GM10248 (cell line): ENCODE measurements around the gene GABPB2.

ENCODE experiments used
- CTCF ChIA-PET: fragments of 300-600 bp; sonication (Branson Sonifier 250); formaldehyde crosslinking; extraction: SDS; loops from one replicate; lab custom pipeline; 2021; ENCODE audit warnings: antibody characterized with exemption; lab: Yijun Ruan, JAX
- POLR2A ChIA-PET: fragments of 350-650 bp; sonication (Branson Sonifier 250); formaldehyde crosslinking; extraction: SDS; loops from one replicate; lab custom pipeline; 2020; ENCODE audit warnings: antibody characterized with exemption; lab: Yijun Ruan, JAX
- DNase-seq: peaks from one replicate; pipeline ENCODE4 v3.0.0; 2012; ENCODE audit errors: extremely low spot score
- TF ChIP-seq, protein P1 (sequence below): IDR thresholded peaks from 2 replicates; pipeline ENCODE4 v1.5.1; 2012; ENCODE audit warnings: mild to moderate bottlenecking, low read depth; ENCODE audit errors: extremely low read depth, missing control alignments, control extremely low read depth

The GABPB2 gene

DNA sequence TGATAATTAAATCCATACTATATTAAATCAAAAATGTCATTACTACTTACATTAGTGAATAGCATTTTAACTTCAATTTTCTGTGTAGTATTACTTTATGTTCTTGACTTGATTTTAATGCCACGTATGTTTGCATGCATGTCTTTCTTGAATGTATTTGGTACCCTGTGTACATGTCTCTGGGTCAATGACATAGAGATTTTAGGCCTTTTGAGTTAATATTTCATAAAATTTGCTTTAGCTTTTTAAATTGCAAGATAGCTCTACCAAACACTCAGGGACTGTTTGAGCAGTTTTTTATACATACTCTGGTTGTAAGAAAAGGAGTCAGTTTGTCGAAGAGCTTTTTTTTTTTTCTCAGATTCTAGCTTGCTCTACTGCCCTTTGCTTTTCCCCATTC, 8.9 kb upstream of the GABPB2 start:
- DNase-seq: no peak
- POLR2A ChIA-PET: no interaction called here
- CTCF ChIA-PET: interaction anchor here (0.7 to 9.5 kb wide), 4 partner anchors 10 to 56 kb away, joined by 3 to 69 read pairs (median 28); partner anchors contain the start of genes C1orf56 and GABPB2
- TF ChIP-seq, protein P1, sequence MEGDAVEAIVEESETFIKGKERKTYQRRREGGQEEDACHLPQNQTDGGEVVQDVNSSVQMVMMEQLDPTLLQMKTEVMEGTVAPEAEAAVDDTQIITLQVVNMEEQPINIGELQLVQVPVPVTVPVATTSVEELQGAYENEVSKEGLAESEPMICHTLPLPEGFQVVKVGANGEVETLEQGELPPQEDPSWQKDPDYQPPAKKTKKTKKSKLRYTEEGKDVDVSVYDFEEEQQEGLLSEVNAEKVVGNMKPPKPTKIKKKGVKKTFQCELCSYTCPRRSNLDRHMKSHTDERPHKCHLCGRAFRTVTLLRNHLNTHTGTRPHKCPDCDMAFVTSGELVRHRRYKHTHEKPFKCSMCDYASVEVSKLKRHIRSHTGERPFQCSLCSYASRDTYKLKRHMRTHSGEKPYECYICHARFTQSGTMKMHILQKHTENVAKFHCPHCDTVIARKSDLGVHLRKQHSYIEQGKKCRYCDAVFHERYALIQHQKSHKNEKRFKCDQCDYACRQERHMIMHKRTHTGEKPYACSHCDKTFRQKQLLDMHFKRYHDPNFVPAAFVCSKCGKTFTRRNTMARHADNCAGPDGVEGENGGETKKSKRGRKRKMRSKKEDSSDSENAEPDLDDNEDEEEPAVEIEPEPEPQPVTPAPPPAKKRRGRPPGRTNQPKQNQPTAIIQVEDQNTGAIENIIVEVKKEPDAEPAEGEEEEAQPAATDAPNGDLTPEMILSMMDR: no peak

DNA sequence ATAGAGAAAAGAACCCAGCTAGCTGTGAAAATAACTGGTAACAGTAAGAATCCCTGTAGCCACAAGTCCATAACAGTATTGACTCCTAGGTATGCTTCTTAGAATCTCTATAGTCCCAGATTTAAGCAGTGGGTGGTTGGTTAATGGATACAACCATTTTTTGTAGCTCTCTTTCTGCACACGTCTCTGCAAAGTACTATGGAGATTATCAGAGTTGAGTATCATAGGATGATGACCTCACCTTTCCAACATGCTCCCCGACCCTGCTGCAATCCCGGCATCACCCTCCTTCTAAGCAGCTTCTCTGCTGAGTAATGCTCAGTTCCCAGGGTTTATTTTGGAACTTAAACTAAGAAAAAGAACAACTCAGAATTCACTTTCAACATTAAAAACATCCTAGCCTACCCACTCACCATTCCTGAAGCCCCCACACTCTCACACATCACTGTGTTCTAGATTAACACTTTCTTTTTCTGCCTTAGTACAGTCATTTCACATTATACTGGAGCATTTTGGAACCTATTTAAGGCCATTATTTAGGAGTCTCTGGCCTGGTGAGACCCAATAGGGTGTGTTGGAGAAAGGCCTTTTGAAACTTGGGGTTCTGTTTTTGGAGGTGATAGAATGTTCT, 7.7 kb upstream of the GABPB2 start:
- DNase-seq: no peak
- TF ChIP-seq, protein P1: no peak
- CTCF ChIA-PET: interaction anchor here (1.0 to 9.5 kb wide), 3 partner anchors 9 to 14 kb away, joined by 3 to 69 read pairs (median 52); partner anchors contain the start of genes C1orf56 and GABPB2
- POLR2A ChIA-PET: no interaction called here

DNA sequence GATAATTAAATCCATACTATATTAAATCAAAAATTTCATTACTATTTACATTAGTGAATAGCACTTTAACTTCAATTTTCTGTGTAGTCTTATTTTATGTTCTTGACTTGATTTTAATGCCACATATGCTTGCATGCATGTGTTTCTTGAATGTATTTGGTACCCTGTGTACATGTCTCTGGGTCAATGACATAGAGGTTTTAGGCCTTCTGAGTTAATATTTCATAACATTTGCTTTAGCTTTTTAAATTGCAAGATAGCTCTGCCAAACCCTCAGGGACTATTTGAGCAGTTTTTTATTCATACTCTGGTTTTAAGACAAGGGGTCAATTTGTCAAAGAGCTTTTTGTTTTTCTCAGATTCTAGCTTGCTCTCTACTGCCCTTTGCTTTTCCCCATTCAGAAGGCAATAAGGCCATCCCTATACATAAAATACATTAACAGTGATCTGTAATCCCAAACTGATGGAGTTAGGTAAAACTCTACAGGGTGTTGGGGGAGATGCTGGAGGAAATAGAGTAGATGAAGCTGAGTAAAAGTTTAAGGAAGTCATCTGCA, 5.4 kb upstream of the GABPB2 start:
- ChIA-PET POLR2A (no interaction called here), CTCF (interaction anchor here (1.0 to 1.6 kb wide), 6 partner anchors 15 to 41 kb away, joined by 3 to 6 read pairs (median 4); partner anchors contain the start of gene C1orf56)
- DNase-seq: no peak
- TF ChIP-seq, protein P1: no peak

DNA sequence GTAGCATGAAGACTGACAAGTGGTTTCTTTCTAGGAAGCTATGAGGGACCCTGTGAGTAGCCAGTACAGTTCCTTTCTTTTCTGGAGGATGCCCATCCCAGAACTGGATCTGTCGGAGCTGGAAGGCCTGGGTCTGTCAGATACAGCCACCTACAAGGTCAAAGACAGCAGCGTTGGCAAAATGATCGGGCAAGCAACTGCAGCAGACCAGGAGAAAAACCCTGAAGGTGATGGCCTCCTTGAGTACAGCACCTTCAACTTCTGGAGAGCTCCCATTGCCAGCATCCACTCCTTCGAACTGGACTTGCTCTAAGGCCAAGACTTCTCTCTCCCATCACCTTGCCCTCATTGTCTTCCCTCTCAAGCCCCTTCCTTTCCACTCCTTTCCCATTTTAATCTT, 3.4 kb upstream of the GABPB2 start:
- TF ChIP-seq, protein P1: no peak
- POLR2A ChIA-PET: interaction anchor here (0.5 kb wide), 1 partner anchor 36 kb away, joined by 5 read pairs; no protein-coding TSS in a partner anchor

DNA sequence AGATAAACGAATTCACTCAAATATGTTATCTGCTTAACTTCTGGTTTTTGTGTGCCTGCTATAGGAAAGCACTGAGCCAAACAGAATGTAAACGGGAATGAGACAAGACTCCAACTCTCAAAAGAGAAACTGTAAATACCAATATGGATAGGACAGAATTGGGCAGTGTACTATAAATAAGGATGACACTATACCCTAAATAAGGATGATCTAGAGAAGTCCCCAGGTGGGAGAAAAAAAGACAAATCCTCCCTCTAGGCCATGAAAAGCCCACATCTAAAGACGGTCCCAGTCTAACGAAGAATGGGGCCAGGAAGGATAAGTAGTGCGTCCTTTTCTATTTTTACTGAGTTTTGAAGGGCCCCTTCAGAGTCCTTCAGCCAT, 1.5 kb upstream of the GABPB2 start:
- CTCF ChIA-PET: interaction anchor here (1.1 kb wide), 1 partner anchor 28 kb away, joined by 3 read pairs; no protein-coding TSS in a partner anchor
- POLR2A ChIA-PET: no interaction called here
- DNase-seq: no peak
- TF ChIP-seq, protein P1: no peak

More for the DNA sequence above, 3.4 kb upstream of the GABPB2 start:
- CTCF ChIA-PET: interaction anchor here (0.8 to 0.9 kb wide), 2 partner anchors 14 to 33 kb away, joined by 3 read pairs; no protein-coding TSS in a partner anchor
- no peak for DNase-seq

DNA sequence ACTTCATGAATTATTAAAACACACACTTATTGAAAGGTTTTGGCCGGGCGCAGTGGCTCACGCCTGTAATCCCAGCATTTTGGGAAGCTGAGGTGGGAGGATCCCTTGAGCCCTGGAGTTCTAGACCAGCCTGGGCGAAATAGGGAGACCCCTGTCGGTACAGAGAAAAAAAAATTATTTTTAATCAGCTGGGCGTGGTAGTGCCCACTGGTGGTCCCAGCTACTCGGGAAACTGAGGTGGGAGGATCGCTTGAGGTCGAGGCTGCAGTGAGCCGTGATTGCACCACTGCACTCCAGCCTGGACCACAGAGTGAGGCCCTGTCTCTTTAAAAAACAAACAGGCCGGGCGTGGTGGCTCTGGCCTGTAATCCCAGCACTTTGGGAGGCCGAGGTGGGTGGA, 1.7 kb downstream of the GABPB2 start:
- TF ChIP-seq, protein P1: no peak
- CTCF ChIA-PET: interaction anchor here (1.0 to 4.1 kb wide), 16 partner anchors 9 to 209 kb away, joined by 3 to 52 read pairs (median 5); partner anchors contain the start of genes C1orf56, CDC42SE1, MINDY1 and MLLT11
- no peak for DNase-seq
- POLR2A ChIA-PET: interaction anchor here (1.2 kb wide), 1 partner anchor 25 kb away, joined by 3 read pairs; no protein-coding TSS in a partner anchor
